ENCODE measurements around the gene RFC4. TPM values are rescaled to one million over a fixed set of nuclear protein-coding genes. Genes with fewer than 3 reads are reported as not detected.
A peak's percentile ranks its signal among the peaks of the same experiment; 100 is the strongest.

Gene RFC4
- total and polyA plus RNA-seq, 9 of the 15 experiments (the other 6 are each of a cell fraction or from before 2014, with no cell fraction given), result 105 to 227 (median 180) TPM

- TF ChIP-seq, protein P1, sequence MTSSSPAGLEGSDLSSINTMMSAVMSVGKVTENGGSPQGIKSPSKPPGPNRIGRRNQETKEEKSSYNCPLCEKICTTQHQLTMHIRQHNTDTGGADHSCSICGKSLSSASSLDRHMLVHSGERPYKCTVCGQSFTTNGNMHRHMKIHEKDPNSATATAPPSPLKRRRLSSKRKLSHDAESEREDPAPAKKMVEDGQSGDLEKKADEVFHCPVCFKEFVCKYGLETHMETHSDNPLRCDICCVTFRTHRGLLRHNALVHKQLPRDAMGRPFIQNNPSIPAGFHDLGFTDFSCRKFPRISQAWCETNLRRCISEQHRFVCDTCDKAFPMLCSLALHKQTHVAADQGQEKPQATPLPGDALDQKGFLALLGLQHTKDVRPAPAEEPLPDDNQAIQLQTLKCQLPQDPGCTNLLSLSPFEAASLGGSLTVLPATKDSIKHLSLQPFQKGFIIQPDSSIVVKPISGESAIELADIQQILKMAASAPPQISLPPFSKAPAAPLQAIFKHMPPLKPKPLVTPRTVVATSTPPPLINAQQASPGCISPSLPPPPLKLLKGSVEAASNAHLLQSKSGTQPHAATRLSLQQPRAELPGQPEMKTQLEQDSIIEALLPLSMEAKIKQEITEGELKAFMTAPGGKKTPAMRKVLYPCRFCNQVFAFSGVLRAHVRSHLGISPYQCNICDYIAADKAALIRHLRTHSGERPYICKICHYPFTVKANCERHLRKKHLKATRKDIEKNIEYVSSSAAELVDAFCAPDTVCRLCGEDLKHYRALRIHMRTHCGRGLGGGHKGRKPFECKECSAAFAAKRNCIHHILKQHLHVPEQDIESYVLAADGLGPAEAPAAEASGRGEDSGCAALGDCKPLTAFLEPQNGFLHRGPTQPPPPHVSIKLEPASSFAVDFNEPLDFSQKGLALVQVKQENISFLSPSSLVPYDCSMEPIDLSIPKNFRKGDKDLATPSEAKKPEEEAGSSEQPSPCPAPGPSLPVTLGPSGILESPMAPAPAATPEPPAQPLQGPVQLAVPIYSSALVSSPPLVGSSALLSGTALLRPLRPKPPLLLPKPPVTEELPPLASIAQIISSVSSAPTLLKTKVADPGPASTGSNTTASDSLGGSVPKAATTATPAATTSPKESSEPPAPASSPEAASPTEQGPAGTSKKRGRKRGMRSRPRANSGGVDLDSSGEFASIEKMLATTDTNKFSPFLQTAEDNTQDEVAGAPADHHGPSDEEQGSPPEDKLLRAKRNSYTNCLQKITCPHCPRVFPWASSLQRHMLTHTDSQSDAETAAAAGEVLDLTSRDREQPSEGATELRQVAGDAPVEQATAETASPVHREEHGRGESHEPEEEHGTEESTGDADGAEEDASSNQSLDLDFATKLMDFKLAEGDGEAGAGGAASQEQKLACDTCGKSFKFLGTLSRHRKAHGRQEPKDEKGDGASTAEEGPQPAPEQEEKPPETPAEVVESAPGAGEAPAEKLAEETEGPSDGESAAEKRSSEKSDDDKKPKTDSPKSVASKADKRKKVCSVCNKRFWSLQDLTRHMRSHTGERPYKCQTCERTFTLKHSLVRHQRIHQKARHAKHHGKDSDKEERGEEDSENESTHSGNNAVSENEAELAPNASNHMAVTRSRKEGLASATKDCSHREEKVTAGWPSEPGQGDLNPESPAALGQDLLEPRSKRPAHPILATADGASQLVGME (CRISPR knock-in tag; IDR thresholded peaks at IDR 0.05), result no peak
- TF ChIP-seq FOXK2 (conservative IDR thresholded peaks at IDR 0.05 in 1 of 2, IDR thresholded peaks at IDR 0.05 in 1 of 2; ENCODE audit: low read depth in 2 of 2), result no peak
- TF ChIP-seq JUND (IDR thresholded peaks at IDR 0.05; ENCODE audit: borderline replicate concordance, low read depth, low read length), result peak; percentile 26; the same call in 1 of the 2 replicates
- no peak for TF ChIP-seq JUND (tag; IDR thresholded peaks at IDR 0.05; ENCODE audit: borderline replicate concordance, low read depth, low read length)
- no peak for TF ChIP-seq ZNF75A (CRISPR knock-in tag; IDR thresholded peaks at IDR 0.05)
- no peak for TF ChIP-seq OTX1 (CRISPR knock-in tag; IDR thresholded peaks at IDR 0.05)
- TF ChIP-seq CBX2 (IDR thresholded peaks at IDR 0.05; ENCODE audit: insufficient read depth, low read length, poor library complexity, severe bottlenecking), result no peak
- no peak for TF ChIP-seq ZNF57 (CRISPR knock-in tag; IDR thresholded peaks at IDR 0.05)
- no peak for TF ChIP-seq ZNF232 (CRISPR knock-in tag; IDR thresholded peaks at IDR 0.05)
- TF ChIP-seq NFRKB (IDR thresholded peaks at IDR 0.05; ENCODE audit: low read depth), result no peak
- TF ChIP-seq CTCFL (IDR thresholded peaks at IDR 0.05; ENCODE audit: borderline replicate concordance, insufficient read depth, low read depth, low read length, poor library complexity, severe bottlenecking), result no peak
- no peak for TF ChIP-seq E2F6 (IDR thresholded peaks at IDR 0.05; ENCODE audit: borderline replicate concordance in 1 of 2, extremely low read depth in 1 of 2, insufficient read depth in 1 of 2, insufficient read length in 1 of 2, low read depth in 1 of 2, low read length in 1 of 2, poor library complexity in 1 of 2, severe bottlenecking in 1 of 2)
- TF ChIP-seq MBD1 (CRISPR knock-in tag; IDR thresholded peaks at IDR 0.05), result no peak
- TF ChIP-seq ARID1B (IDR thresholded peaks at IDR 0.05), result 0 out of 2 replicates have a peak, but pooled peaks have one; percentile 9
- no peak for TF ChIP-seq SMAD2 (IDR thresholded peaks at IDR 0.05; ENCODE audit: low read depth, low read length)
These were observed 43.2 kb upstream of the RFC4 start (continued) for GRCh38 chr3:186849374-186849975.

Measured in K562 (cell line).